HG03432 (cell line): Measurements from ENCODE around the gene UPF3A.
"Not testable (repeated sequence)": the region's sequence is repeated elsewhere in the genome, so short reads cannot be mapped to it uniquely, and the experiment has no call there.

Experiments used
- ATAC-seq: cut with Tn5 transposase; IDR thresholded peaks from one replicate; pipeline ENCODE4 v1.9.1; 2021; ENCODE audit warnings: mild to moderate bottlenecking, moderate library complexity; ENCODE audit not compliant: unreplicated experiment

The UPF3A gene

DNA sequence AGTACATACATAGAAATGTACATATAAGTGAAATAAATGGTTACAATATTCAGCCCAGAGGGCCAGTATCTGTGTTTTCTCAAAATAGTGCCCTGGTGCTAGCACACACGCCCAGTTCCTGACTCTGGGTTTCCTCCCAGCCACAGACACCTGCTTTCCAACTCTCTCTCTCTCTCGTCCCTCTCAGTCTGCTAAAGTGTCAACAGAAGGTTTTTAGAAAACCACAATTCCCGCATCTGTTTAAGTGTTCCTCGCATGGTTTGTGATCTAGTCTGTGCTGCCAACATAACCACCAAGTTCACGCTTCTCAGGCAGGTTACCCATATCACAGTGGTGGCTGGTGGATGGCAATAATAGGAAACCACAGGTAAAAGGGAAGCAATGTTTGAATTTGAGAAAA, 17.8 kb upstream of the UPF3A start:
- ATAC-seq, result no peak

DNA sequence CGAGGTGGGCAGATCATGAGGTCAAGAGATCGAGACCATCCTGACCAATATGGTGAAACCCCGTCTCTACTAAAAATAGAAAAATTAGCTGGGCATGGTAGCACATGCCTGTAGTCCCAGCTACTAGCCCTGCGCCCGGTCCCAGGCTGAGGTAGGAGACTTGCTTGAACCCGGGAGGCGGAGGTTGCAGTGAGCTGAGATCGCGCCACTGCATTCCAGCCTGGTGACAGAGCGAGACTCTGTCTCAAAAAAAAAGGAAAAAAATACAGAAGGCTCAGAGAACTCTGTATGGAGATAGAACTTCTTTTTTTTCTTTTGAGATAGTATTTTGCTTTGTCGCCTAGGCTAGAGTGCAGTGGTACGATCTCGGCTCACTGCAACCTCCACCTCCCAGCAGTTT, 17.1 kb upstream of the UPF3A start:
- ATAC-seq, result not testable (repeated sequence)

DNA sequence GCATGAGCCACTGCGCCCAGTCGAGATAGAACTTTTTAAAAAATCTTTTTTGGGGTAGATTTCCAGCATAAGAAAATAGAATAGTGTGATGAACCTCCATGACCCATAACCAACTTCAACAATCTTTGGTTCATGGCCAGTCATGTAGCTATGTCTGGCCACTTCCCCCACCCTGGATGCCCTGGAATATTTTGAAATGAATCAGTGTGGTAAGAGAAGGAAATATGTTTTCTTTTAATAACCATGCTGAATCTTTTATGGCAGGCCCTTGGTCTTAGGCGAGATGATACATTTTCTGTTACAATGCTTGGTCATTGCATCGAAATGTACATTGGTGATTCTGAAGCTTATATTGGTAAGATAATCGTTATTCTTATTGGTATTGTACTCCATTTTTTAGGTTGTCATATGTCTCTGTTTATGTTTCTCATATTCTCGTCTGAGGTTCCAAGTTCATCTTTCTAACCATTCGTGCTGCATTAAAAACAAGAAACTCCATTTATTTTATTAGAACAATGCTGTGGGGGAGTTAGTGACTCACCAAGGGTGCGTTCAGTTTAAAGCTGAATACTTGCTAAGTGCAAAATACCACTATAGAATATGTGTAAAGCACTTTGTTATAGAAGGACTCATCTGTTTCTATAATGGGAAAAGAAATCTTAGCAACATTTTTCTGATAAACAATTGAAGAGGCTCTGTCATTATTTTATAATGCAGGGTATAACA, 16.4 kb upstream of the UPF3A start:
- no peak for ATAC-seq

DNA sequence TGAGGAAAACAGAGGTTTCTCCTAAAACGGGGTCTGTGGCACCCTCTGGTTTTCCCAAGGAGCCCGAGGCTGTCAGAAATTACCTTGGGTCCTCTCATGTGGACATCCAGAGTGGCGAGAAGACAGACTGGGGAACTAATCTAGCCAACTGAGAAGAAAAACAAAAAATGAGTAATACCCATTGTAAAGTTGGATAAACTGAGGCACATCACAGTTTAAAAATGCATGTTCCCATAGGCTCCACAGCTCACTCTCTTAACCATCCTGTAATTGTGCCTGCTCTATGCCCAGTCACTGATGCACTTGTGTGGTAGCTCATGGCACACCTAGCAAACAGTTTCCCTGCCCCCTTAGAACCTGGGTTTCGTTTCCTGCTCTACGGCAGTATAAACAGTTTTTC, 15.2 kb upstream of the UPF3A start:
- no peak for ATAC-seq

DNA sequence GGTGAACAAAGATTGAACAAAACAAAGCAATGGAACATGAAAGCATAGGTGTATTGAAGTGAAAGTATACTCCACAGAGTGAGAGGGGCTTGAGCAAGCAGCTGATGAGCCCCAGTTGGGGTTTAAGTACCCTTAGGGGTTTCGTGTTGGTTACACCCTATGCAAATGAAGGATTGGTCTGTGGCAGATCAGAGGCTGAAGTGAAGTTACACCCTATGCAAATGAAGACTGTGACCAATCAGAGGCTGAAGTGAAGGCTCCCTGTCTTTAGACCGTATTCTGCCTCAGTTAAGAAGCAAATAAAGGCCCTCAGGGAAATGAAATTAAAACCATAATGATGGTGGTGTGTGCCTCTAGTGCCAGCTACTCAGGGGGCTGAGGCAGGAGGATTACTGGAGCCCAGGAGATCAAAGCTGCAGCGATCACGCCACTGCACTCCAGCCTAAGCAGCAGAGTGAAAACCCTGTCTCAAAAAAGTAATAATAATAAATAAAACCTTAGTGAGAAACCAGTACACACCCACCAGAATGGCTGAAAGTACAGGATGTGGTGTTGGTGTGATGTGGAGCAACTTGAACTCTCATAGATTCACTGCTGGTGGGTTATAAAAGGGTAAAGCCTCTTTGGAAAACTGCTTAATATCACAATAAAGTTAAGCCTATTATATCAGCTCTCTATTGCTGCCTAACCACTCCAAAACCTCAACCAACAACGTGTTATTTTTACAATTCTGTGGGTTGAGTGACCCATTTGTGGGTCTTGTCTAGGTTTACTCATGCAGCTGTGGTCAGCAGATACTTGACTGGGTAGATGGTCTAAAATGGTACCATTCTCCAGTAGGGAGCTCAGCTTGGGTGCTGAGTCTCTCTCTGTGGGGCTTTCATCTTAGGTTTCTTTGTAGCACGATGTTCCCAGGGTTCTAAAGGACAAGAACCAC, 12.8 kb upstream of the UPF3A start:
- no peak for ATAC-seq

DNA sequence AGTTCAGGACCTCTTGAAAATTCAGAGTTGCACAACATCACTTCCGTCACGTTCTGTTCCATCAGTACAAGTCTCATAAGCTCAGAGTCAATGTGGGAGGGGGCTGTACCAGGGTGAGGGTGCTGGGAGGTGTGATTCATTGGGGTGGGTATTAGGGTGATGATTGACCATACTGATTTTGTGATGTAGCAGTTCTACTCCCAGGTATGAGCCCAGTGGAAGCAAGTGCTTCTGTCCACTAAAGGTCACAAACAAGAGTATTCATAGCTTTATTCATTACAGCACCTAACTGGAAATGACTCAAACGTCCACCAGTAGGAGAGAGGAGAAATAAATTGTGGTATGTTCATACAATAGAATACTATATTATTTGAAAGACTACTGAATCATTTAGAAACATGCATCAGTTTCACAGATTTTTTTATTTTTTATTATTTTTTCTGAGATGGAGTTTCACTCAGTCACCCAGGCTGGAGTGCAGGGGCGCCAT, 12.1 kb upstream of the UPF3A start:
- no peak for ATAC-seq

DNA sequence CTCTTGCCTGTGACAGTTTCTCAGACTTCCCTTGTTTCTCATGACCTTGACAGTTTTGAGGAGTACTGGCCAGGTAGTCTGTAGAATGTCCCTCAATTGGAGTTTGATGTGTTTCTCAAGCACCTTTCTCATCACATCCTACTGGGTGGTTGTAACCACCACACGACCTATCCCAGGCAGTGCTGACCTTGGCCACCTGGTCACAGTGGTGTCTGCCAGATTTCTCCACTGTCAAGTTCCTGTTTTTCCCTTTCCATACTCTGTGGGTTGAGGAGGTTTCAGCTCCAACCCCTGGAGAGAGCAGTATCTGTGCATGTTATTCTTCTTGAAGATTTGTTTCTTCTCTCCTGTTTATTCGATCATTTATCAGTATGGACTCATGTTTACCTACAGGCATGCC, 8.4 kb upstream of the UPF3A start:
- no peak for ATAC-seq

DNA sequence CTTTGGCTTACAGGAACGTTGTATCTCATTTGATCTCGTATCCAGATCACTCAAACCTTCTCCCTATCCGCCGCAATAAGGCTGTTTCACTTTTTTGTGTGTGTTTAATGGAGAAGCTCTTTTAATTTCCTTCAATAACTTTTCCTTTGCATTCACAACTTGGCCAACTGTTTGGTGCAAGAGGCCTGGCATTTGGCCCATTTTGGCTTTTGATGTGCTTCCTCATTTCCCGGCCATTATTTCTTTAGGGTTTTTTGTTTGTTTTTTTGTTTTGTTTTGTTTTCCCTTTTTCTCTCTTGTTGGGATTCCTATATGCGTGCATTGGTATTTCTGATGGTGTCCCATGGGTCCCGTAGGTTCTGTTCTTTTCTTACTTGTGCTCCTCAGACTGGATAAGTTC, 6.1 kb upstream of the UPF3A start:
- no peak for ATAC-seq

DNA sequence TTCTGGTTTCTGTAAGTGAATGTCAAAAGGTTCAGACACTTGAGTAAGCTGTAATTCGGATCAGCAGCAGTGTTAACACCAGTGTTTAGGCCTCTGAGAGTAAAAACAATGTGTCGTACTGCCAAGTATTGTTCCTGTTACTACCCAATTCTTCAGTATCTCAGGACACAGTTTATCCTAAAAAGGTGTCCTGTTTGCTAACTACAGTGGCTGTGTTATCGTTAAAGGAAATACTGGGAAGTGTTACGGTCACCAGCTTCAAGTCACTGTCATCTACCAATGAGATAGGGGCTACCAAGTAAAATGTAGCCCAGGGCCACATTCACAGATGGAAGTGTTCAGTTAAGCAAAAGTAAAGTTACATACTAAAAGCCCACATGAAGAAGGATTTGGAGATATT, 2.3 kb upstream of the UPF3A start:
- ATAC-seq, result no peak

DNA sequence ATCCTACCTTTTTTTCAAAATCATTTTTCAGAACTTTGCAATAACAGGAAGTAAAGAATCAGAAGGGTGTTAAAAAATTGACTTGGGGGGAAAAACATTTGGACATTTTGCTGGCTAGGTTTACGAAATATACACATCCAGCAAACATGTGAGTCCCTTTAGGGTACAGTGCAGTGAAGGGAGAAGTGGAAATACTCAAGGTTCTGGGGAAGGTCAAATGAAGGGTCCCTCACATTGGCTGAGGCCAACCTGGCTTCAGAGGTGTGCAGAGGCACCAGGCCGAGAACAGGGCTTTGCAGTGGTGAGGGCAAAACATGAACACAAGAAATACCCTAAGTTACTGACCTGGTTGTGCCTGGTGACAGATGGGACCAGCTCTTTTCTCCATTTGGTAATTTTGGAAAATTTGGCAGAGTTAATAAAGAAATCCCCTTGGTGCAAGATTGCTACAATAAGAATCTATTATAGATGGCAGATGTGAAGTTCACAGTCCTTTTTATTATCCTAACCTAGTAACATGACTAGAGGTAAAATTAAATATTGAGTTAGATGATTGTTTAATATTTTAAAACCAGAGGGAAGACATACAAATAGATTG, 1.5 kb upstream of the UPF3A start:
- ATAC-seq, result no peak

DNA sequence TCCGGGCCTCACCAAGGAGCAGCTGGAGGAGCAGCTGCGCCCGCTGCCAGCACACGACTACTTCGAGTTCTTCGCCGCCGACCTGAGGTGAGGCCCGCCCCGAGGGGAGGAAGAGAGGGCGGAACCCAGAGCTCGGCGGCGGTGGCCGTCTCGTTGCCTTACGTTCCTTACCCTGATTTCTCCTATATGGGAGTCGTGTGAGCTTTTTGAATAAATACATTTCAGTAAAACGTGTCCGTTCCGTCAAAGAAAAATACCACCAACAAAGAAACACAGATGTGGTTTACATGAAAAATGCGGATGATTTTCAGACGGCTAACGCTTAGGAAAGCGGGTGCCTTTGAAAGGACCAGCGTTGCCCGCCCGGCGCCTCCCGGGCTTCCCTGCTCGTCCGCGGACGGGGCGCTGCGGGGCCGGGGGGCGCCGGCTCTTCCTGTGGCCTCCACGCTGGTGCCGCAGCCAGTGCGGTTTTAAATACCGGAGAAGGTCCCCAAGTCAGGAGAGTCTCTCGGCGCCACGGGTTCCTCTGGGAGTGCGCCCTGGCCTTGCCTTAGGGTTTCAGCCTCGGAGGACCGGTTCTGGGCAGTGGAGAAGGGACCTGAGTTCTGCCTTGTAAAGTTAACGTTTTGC, 755 bp downstream of the UPF3A start:
- ATAC-seq, result peak; percentile 59

DNA sequence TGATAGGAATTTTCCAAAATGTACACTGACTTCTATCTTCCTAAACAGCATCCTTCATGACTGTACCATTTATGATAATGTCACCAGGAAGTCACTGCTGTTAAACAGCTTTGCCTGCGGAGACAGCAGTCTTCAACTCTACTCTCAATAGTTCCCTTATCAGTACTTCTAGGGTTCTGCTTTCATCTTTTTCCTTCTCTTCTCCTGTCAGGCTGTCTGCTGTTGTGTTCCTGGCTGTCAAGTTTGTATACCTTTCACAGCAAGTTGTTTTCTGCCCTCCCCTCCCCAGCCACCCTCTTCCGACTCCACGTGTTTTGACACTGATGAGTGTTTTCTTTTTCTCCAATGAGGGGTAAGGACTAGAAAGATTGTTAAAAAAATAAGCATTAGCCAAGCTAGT, 2.2 kb downstream of the UPF3A start:
- no peak for ATAC-seq

DNA sequence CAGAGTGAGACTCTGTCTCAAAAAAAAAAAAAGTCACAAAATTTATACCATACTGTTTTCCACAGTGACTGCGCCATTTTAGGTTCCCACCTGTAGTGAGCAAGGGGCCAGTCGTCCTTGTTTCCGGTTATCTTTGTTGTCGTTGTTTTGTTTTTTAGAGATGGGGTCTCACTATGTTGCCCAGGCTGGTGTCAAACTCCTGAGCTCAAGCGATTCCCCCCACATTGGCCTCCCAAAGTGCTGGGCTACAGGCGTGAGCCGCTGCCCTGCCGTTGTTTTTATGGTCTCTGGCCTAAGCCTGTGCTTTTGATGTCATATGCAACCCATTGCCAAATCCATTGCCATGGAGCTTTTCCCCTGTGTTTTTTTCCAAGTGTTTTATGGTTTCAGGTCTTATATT, 3.3 kb downstream of the UPF3A start:
- no peak for ATAC-seq

DNA sequence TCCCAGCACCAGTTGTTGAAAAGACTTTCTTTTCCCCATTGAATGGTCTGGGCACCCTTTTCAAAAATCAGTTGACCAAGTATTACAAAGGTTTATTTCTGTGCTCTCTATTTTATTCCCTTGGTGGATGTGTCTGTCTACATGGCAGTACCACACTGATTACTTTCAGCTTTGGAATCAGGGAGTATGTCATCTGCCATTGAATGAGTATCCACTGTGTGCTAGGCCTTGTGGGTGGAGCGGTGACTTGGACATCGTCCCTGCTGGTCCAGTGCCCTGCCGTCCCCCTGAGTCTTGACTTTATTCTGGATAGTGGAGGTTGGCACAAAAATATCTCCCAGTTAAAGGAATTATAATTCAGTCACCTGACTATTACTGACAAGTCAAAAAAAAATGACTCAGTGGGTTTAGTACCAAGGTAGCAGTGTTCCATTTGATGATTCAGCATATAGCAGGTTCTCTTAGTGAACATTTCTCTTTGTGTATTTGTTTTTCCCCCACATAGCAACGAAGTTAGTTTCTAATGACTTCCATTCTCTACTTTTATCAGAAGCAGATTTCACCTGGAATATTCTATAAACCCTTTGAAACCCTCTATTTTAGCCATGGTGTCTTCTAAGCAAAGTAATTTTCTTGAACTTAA, 3.9 kb downstream of the UPF3A start:
- ATAC-seq, result no peak

DNA sequence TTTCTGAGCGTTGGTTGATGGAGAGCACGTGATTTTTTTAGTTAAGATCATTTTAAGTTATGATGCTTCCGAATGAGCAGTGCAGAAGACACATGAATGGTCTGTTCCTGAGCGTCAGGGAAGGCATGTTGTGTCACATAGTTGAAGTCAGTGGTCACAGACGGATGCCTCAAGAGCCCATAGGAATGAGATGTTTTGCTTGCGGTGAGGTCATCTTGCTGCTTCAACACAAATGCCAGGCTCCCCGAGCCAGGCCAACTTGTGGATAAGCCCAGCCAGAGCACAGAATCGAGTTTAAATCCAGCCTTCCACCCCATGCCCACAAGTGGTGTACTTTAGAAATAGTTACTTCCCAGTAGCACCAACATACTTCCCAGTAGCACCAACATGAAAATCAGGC, 5.4 kb downstream of the UPF3A start:
- ATAC-seq, result no peak

DNA sequence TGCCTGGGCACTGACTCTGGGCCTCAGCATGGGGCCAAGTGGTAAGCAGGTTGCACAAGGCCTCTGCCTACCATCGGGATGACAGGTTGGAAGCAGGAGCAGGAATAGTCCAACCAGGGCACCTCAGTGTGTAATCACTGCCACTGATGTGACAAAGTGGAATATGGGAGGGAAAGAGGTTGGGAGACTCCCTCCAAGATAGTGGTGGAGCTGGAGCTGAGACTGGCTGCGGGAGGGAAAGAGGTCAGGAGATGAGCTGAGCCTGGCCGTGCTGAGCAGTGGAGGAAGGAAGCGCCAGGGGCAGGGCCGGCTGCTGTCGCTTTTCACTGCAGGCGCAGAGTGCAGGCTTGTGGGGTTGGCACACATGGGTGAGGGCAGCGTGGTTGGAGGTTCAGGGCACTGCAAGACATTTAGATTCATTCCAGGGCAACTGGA, 6.8 kb downstream of the UPF3A start:
- no peak for ATAC-seq

DNA sequence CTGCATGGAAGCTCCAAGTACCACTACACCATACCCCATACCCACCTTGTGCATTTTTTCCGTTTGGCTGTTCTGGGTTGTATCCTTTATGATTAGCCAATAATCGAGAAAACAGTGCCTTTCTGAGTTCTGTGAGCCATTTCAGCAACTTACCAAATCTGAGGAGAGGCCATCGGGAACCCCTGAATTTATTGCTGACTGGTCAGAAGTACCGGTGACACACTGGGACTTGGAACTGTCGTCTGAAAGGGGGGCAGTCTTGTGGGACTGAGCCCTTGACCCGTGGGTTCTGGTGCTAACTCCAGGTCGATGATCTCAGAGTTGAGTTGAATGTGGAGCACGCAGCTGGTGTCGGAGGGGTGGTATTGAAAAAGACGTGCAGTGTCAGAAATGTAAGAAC, 15.0 kb downstream of the UPF3A start:
- ATAC-seq, result no peak

DNA sequence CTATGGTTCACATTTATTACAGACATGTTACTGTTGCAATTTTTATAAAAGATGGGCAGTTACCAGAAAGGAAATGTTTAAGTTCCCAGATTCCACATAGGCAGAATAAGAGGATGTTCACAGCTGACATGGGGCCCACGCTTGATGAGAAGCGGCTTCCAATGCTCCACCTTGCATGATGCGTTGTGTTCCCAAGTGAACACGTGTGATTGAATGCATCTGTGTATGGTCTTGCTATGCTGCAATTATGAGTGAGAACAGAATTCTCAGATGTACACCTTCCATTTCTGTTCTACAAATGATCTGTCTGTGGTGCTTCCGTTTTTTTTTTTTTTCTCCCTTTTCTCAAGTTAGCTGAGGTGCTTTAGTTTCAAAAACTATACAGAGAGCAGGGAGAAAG, 15.5 kb downstream of the UPF3A start:
- no peak for ATAC-seq

DNA sequence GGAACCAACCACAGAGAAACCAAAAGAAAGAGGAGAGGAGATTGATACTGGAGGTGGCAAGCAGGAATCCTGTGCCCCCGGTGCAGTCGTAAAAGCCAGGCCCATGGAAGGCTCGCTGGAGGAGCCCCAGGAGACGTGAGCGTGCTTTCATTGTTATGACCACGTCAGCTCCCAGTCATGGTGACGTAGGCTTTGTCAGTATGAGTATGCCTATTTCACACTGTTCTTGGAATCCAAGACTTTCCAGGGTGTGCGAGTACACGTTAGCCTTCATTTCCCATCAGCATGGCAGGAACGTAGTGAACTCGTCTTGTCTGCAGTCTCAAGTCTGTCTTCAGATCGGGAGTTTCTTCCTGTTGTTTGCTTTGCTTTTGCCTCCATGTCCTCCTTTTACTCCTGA, 17.5 kb downstream of the UPF3A start:
- ATAC-seq, result no peak

DNA sequence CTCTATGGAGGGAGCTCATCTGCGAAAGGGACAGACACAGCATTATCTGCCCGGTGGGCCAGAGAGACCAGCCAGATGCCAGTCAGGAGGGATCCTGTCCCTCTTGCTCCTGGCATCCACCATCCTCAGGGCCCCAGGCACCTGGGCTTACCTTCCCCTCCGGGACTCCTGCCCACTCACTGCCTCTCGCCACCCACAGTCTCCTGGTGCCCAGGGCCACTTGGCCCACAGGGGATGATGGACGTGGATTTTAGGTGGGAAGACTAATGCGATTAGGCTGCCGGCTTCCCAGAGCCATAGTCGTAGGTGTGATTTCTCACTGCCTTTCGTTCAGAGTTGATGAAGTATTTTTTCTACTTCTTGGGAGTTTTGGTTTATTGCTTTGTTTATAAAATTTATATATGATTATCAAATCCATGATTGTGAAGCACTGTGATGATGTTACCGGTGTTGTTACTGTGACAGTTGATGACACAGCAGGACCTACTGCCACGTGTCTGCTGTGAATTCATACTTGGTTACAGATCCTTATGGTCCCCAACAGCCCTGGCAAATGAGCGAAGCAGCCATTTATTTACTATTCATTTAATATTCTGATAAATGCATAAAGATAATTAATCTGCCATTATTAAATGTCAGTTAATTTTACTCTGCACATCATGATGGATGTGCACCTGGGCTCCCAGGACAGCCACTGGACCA, 18.4 kb downstream of the UPF3A start:
- ATAC-seq, result no peak
